HT1080 (cell line): ENCODE results near the gene KLHL34. TPM values are rescaled to one million over a fixed set of nuclear protein-coding genes. Genes with fewer than 3 reads are reported as not detected.

Experiments
- DNase-seq: peaks from one replicate; pipeline ENCODE4 v3.0.0-alpha.2; 2015; ENCODE audit warnings: low read depth
- total RNA-seq: library from RNA; depleted of rRNA; stranded (reverse); fragments of >200 nt; shearing (Covaris generic); gene quantifications from 2 replicates; pipeline ENCODE4 v1.2.3, GENCODE V29; 2014; rRNA removed

Gene KLHL34
- total RNA-seq, 1 experiment from 2014 or later: not detected

GRCh38 chrX:21655901-21656586, 2.1 kb downstream of the KLHL34 start:
- DNase-seq: no peak

GRCh38 chrX:21645886-21646285, 12.2 kb downstream of the KLHL34 start:
- DNase-seq: peak; percentile 50

GRCh38 chrX:21645431-21645830, 12.7 kb downstream of the KLHL34 start:
- no peak for DNase-seq

GRCh38 chrX:21639775-21640174, 18.4 kb downstream of the KLHL34 start:
- DNase-seq: no peak

- peak; percentile 61 for DNase-seq
Observed at GRCh38 chrX:21638311-21638710, 19.8 kb downstream of the KLHL34 start.

- DNase-seq: no peak
Observed at GRCh38 chrX:21632027-21632426, 26.1 kb downstream of the KLHL34 start.

- DNase-seq: no peak
Observed at GRCh38 chrX:21623778-21624501, 34.2 kb downstream of the KLHL34 start.

- DNase-seq: no peak
Observed at GRCh38 chrX:21620234-21620633, 37.9 kb downstream of the KLHL34 start.

- DNase-seq: no peak
Observed at GRCh38 chrX:21616386-21616785, 41.7 kb downstream of the KLHL34 start.

- DNase-seq: no peak
Observed at GRCh38 chrX:21612154-21612553, 46.0 kb downstream of the KLHL34 start.

GRCh38 chrX:21610168-21610567, 48.0 kb downstream of the KLHL34 start:
- DNase-seq: no peak

- DNase-seq: no peak
Observed at GRCh38 chrX:21606002-21606401, 52.1 kb downstream of the KLHL34 start.

Other genes with a start within 250 kb of the KLHL34 start
- gene SMPX, start 99.8 kb upstream of the KLHL34 start, total RNA-seq: not detected in 2 replicates
- gene MBTPS2, start 181.3 kb upstream of the KLHL34 start, total RNA-seq: 3.5 and 6.6 TPM in 2 replicates
- 1.0 and 1.7 TPM in 2 replicates for gene YY2, start 197.7 kb upstream of the KLHL34 start, total RNA-seq